ENCODE results near the gene COQ3.
"Not testable (repeated sequence)": the region's sequence is repeated elsewhere in the genome, so short reads cannot be mapped to it uniquely, and the experiment has no call there.

The COQ3 gene

DNA sequence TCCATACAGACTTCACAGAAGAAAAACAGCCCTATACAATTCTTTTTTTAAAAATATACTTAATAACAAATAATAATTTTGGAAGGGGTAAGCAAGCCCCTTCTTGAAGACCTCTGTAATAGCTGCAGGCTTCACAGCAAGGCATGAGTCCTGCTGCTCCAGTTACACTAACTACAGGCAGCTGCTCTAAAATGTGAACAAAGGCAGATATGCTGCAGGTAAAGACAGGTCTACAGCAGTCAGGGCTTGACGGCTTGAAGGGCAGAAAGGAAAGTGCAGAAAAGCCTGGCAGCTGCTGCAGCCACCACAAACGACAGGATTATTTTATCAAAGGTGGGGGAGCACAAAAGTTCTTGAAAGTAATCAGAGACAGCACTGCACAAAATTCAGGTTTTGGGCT is 55.8 kb downstream of the COQ3 start:
- no peaks in the 10 kb centered on the region for H4K20me1 ChIP-seq
- no peak overlapping the region for H3K4me2 ChIP-seq
- H3K27me3 ChIP-seq, result no peaks in the 10 kb centered on the region
- H3K9me3 ChIP-seq, result no peaks in the 10 kb centered on the region
- no peaks in the 10 kb centered on the region for H3K36me3 ChIP-seq
- no peak overlapping the region for H3K4me3 ChIP-seq
- H3K4me1 ChIP-seq, result no peaks in the 10 kb centered on the region
- H3K27ac ChIP-seq, result no peak overlapping the region
- H3K9ac ChIP-seq, result no peak overlapping the region
- TF ChIP-seq Cebpa-rat (IDR thresholded peaks at IDR 0.05), result no peak

DNA sequence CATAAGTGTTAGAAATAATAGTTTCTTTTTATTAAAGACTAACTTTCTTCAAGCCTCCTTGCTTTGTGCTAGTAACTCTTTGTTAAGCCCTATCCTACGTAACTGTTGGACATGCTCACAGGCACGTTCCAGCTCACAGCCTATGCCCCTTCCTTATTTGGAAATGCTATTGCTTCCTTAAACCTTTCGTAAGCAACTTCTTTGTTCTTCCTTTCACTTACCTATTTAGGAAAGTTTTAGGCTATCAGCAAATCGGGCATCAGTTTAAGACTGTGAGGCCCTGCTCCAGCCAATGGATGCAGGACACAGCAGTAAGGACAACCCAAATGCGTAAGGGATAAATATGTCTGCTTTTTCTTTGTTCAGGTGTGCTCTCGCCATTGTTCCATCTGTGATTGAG is 58.7 kb downstream of the COQ3 start:
- not testable (repeated sequence) for H3K4me3 ChIP-seq, H3K36me3 ChIP-seq, H3K27me3 ChIP-seq, H3K9ac ChIP-seq, H3K9me3 ChIP-seq, H3K4me1 ChIP-seq, H4K20me1 ChIP-seq, H3K27ac ChIP-seq, H3K4me2 ChIP-seq

DNA sequence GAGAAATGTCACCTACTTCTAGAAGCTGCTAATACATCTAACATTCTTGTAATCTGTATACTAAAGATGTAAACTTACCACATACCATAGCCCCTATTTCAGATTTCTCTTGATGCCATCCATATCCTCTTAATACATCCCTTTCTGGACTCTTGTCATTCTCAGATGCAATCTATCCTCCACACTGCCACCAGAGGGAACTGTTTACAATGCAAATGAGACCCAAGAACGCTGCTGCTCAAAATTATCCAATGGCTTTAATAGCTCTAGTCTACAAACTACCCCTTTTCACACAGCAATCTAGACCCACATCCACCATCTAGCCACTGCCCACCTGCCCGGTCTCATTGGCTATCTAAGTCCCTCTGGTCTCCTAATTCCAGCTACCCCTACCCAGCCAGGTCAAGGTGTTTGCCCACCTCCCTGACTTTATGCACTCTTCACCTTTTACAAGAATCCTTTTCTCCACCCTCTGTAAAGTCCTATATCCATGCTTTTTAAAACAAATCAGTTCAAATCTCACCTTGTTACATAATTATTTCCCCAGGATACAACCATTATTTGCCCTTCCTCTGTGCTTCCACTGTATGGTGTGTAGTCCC is 59.4 kb downstream of the COQ3 start:
- Histone ChIP-seq H3K27me3 (no peaks in the 10 kb centered on the region), H3K4me3 (no peak overlapping the region), H3K4me2 (no peak overlapping the region), H3K9ac (no peak overlapping the region), H3K9me3 (no peaks in the 10 kb centered on the region), H3K36me3 (no peaks in the 10 kb centered on the region), H3K4me1 (no peaks in the 10 kb centered on the region), H4K20me1 (no peaks in the 10 kb centered on the region), H3K27ac (no peak overlapping the region)
- TF ChIP-seq Cebpa-rat (IDR thresholded peaks at IDR 0.05), result no peak

DNA sequence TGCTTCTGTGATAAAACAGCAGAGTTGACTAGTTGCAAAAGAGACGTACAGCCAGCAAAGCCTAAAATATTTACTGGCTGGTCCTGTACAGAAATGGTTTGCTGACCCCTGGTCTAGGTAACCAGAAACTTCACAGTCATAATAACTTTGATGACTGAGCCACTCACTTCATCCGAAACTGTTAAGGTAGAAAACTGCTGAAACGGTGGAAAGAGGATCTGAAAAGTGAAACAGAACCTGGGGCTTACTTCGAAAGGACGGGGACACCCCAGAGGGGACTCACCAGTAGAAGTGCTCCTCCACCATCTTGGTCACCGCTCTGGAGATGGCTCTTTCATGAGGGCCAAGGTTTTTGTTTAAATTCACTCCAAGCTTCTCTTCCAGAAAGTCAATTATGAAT is 60.9 kb downstream of the COQ3 start:
- Histone ChIP-seq H4K20me1 (no peaks in the 10 kb centered on the region), H3K27me3 (no peaks in the 10 kb centered on the region), H3K9me3 (no peaks in the 10 kb centered on the region), H3K4me2 (no peak overlapping the region), H3K27ac (no peak overlapping the region), H3K9ac (no peak overlapping the region), H3K36me3 (no peaks in the 10 kb centered on the region), H3K4me1 (no peaks in the 10 kb centered on the region), H3K4me3 (no peak overlapping the region)
- no peak for TF ChIP-seq Cebpa-rat (IDR thresholded peaks at IDR 0.05)

- no peak overlapping the region for H3K4me2 ChIP-seq
- H3K4me3 ChIP-seq, result no peak overlapping the region
- H3K4me1 ChIP-seq, result no peaks in the 10 kb centered on the region
- no peak overlapping the region for H3K9ac ChIP-seq
- no peak overlapping the region for H3K27ac ChIP-seq
- H3K27me3 ChIP-seq, result no peaks in the 10 kb centered on the region
- H3K36me3 ChIP-seq, result no peaks in the 10 kb centered on the region
- H3K9me3 ChIP-seq, result no peaks in the 10 kb centered on the region
- no peak for TF ChIP-seq Cebpa-rat (IDR thresholded peaks at IDR 0.05)
- H4K20me1 ChIP-seq, result no peaks in the 10 kb centered on the region
These were observed 62.5 kb downstream of the COQ3 start for GRCh38 chr6:99331531-99331930.

DNA sequence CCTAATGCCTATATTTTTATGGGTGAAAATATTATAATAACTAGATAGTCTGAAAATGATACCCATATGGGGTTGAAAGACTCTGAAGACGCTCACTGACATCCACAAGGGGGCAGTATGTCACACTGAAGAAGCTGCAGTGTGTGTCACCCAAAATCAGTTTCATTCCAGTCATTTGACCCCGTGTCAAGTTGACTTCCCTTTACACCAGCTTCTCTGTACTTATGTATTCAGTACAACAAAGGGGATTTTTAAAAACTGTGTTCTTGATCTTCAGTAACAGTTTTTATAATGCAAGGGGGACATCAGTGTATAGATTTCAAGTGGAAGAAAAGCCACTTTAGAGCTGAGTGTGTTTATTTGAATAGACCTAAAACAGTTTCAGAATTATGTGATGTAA is 63.8 kb downstream of the COQ3 start:
- Histone ChIP-seq H3K27me3 (no peaks in the 10 kb centered on the region), H3K36me3 (no peaks in the 10 kb centered on the region), H3K9ac (no peak overlapping the region), H3K4me3 (no peak overlapping the region), H3K4me2 (no peak overlapping the region), H3K4me1 (no peaks in the 10 kb centered on the region), H4K20me1 (no peaks in the 10 kb centered on the region), H3K27ac (no peak overlapping the region), H3K9me3 (no peaks in the 10 kb centered on the region)
- no peak for TF ChIP-seq Cebpa-rat (IDR thresholded peaks at IDR 0.05)

DNA sequence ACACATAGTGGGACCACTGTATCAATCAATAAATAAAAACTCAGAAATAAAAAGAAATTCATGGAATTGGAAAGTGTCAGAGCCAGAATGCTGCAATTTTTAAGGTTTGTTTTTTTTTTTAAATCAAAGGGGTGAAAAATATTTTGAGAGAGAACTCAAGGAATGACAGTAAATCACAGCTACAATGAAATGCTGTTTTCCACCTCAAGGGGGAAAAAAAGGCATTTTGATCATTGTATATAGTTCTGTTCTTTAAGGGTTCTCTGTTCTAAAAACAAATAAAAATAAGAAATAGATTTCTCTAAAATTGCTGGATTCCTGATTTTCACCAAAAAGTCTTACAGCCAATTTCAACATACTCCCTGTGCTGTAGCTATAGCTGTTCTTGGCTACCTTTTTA is 69.0 kb downstream of the COQ3 start:
- Histone ChIP-seq H3K27ac (no peak overlapping the region), H3K9ac (no peak overlapping the region), H3K4me3 (no peak overlapping the region), H3K36me3 (no peaks in the 10 kb centered on the region), H3K9me3 (no peaks in the 10 kb centered on the region), H3K4me2 (no peak overlapping the region), H3K27me3 (no peaks in the 10 kb centered on the region), H4K20me1 (no peaks in the 10 kb centered on the region), H3K4me1 (no peaks in the 10 kb centered on the region)
- no peak for TF ChIP-seq Cebpa-rat (IDR thresholded peaks at IDR 0.05)

All from BLaER1 (cell line).